Stimulated activated CD4-positive, alpha-beta T cell treated with anti-CD3 and anti-CD28 coated beads, Interleukin-12 subunit alpha, Interleukin-12 subunit beta, amount 100 ng/mL, for 24 hours (primary cell): ENCODE results near the gene LARGE1.

Experiments
- DNase-seq, 2 experiments: peaks; one replicate each; pipeline ENCODE4 v3.0.0-alpha.2; 2020; ENCODE audit warnings: low read depth in 2 of 2

LARGE1 gene

GRCh38 chr22:33427461-33427860 lies 492.8 kb downstream of the LARGE1 start:
- no peak for DNase-seq

- no peak for DNase-seq
These were observed 493.8 kb downstream of the LARGE1 start for GRCh38 chr22:33426451-33426850.

- no peak for DNase-seq
These were observed 498.4 kb downstream of the LARGE1 start for GRCh38 chr22:33421859-33422258.

- DNase-seq = no peak
These were observed 501.8 kb downstream of the LARGE1 start for GRCh38 chr22:33418484-33418883.

GRCh38 chr22:33415401-33415800 lies 504.9 kb downstream of the LARGE1 start:
- no peak for DNase-seq

GRCh38 chr22:33409079-33409478 lies 511.2 kb downstream of the LARGE1 start:
- no peak for DNase-seq

GRCh38 chr22:33405194-33405593 lies 515.1 kb downstream of the LARGE1 start:
- no peak for DNase-seq

- no peak for DNase-seq
These were observed 515.6 kb downstream of the LARGE1 start for GRCh38 chr22:33404723-33405122.

GRCh38 chr22:33402325-33402724 lies 518.0 kb downstream of the LARGE1 start:
- no peak for DNase-seq

- DNase-seq = no peak
These were observed 519.0 kb downstream of the LARGE1 start for GRCh38 chr22:33401291-33401690.

GRCh38 chr22:33400891-33401290 lies 519.4 kb downstream of the LARGE1 start:
- no peak for DNase-seq

GRCh38 chr22:33400061-33400840 lies 520.0 kb downstream of the LARGE1 start:
- DNase-seq = no peak

GRCh38 chr22:33397381-33397907 lies 522.8 kb downstream of the LARGE1 start:
- no peak for DNase-seq

GRCh38 chr22:33393432-33393831 lies 526.8 kb downstream of the LARGE1 start:
- DNase-seq = no peak

- no peak for DNase-seq
These were observed 529.0 kb downstream of the LARGE1 start for GRCh38 chr22:33391298-33391697.

- no peak for DNase-seq
These were observed 530.3 kb downstream of the LARGE1 start for GRCh38 chr22:33389936-33390335.

- no peak for DNase-seq
These were observed 534.0 kb downstream of the LARGE1 start for GRCh38 chr22:33386270-33386669.

- no peak for DNase-seq
These were observed 534.7 kb downstream of the LARGE1 start for GRCh38 chr22:33385611-33386010.

- no peak for DNase-seq
These were observed 537.8 kb downstream of the LARGE1 start for GRCh38 chr22:33382436-33382835.

- DNase-seq = no peak
These were observed 538.5 kb downstream of the LARGE1 start for GRCh38 chr22:33381531-33382406.

GRCh38 chr22:33380789-33381530 lies 539.3 kb downstream of the LARGE1 start:
- DNase-seq = no peak

- DNase-seq = no peak
These were observed 540.4 kb downstream of the LARGE1 start for GRCh38 chr22:33379836-33380235.
